Naive thymus-derived CD8-positive, alpha-beta T cell (primary cell): ENCODE measurements around the gene LELP1. TPM values are rescaled to one million over a fixed set of nuclear protein-coding genes. Genes with fewer than 3 reads are reported as not detected.

ENCODE experiments used
- polyA plus RNA-seq, 3 donors: library from polyadenylated mRNA; unstranded; fragments of 300-500 nt; fragmentation: Illumina TruSeq; gene quantifications; one replicate each; pipeline ENCODE4 v1.2.3, GENCODE V29; 2021
- total RNA-seq, 8 experiments: library from RNA in 2 of 8; stranded (reverse) in 2 of 8; gene quantifications; one replicate each; pipeline ENCODE4 v1.2.3 and lab custom pipeline; 2021 to 2026

Gene LELP1
- total and polyA plus RNA-seq, 5 experiments from 2014 or later, result not detected

Other genes starting within 250 kb of the LELP1 start
- not detected for gene SPRR4, start 232.8 kb upstream of the LELP1 start, total RNA-seq
- not detected for gene SPRR4, start 232.8 kb upstream of the LELP1 start, polyA plus RNA-seq
- gene SPRR1A, start 219.3 kb upstream of the LELP1 start, total RNA-seq, result not detected
- not detected for gene SPRR1A, start 219.3 kb upstream of the LELP1 start, polyA plus RNA-seq
- gene SPRR3, start 201.7 kb upstream of the LELP1 start, total RNA-seq, result not detected
- gene SPRR3, start 201.7 kb upstream of the LELP1 start, polyA plus RNA-seq, result not detected
- gene SPRR1B, start 172.2 kb upstream of the LELP1 start, total RNA-seq, result not detected
- not detected for gene SPRR1B, start 172.2 kb upstream of the LELP1 start, polyA plus RNA-seq
- gene SPRR2D, start 162.3 kb upstream of the LELP1 start, total RNA-seq, result not detected
- gene SPRR2D, start 162.3 kb upstream of the LELP1 start, polyA plus RNA-seq, result not detected
- not detected for gene SPRR2A, start 145.9 kb upstream of the LELP1 start, total RNA-seq
- not detected for gene SPRR2A, start 145.9 kb upstream of the LELP1 start, polyA plus RNA-seq
- gene SPRR2B, start 131.8 kb upstream of the LELP1 start, total RNA-seq, result not detected
- gene SPRR2B, start 131.8 kb upstream of the LELP1 start, polyA plus RNA-seq, result not detected
- not detected for gene SPRR2E, start 108.9 kb upstream of the LELP1 start, total RNA-seq
- not detected for gene SPRR2E, start 108.9 kb upstream of the LELP1 start, polyA plus RNA-seq
- gene SPRR2F, start 89.9 kb upstream of the LELP1 start, total RNA-seq, result not detected
- gene SPRR2F, start 89.9 kb upstream of the LELP1 start, polyA plus RNA-seq, result not detected
- not detected for gene SPRR2G, start 52.5 kb upstream of the LELP1 start, total RNA-seq
- not detected for gene SPRR2G, start 52.5 kb upstream of the LELP1 start, polyA plus RNA-seq
- not detected for gene PRR9, start 14.2 kb downstream of the LELP1 start, total RNA-seq
- not detected for gene PRR9, start 14.2 kb downstream of the LELP1 start, polyA plus RNA-seq
- not detected for gene LORICRIN, start 56.3 kb downstream of the LELP1 start, total RNA-seq
- gene LORICRIN, start 56.3 kb downstream of the LELP1 start, polyA plus RNA-seq, result not detected
- gene PGLYRP3, start 109.5 kb downstream of the LELP1 start, total RNA-seq, result not detected
- gene PGLYRP3, start 109.5 kb downstream of the LELP1 start, polyA plus RNA-seq, result not detected
- not detected for gene PGLYRP4, start 145.4 kb downstream of the LELP1 start, total RNA-seq
- not detected for gene PGLYRP4, start 145.4 kb downstream of the LELP1 start, polyA plus RNA-seq
- gene S100A9, start 154.4 kb downstream of the LELP1 start, total RNA-seq, result 1 to 10 TPM; 2.2 to 2.8 TPM
- 10 to 100 TPM in 2 of 3 donors, 1 to 10 TPM in 1; 5.0 to 18.8 (median 18.7) TPM for gene S100A9, start 154.4 kb downstream of the LELP1 start, polyA plus RNA-seq
- gene S100A12, start 172.2 kb downstream of the LELP1 start, total RNA-seq, result not detected
- 1 to 10 TPM in 1 of 3 donors, under 1 TPM in 1, not detected in 1; 0.44 to 1.7 TPM for gene S100A12, start 172.2 kb downstream of the LELP1 start, polyA plus RNA-seq
- not detected for gene S100A8, start 187.6 kb downstream of the LELP1 start, total RNA-seq
- 10 to 100 TPM in 2 of 3 donors, 1 to 10 TPM in 1; 1.0 to 12.4 (median 11.6) TPM for gene S100A8, start 187.6 kb downstream of the LELP1 start, polyA plus RNA-seq
- gene S100A7A, start 213.1 kb downstream of the LELP1 start, total RNA-seq, result not detected
- gene S100A7A, start 213.1 kb downstream of the LELP1 start, polyA plus RNA-seq, result not detected